GM12891 (cell line): Measurements from ENCODE around the gene NEURL1B.

ENCODE experiments used
- POU2F2 ChIP-seq: IDR thresholded peaks from 2 replicates; pipeline ENCODE4 v1.6.1; 2011; ENCODE audit warnings: low read depth, mild to moderate bottlenecking, control low read depth, low read length, moderate library complexity
- TAF1 ChIP-seq: IDR thresholded peaks from 2 replicates; pipeline ENCODE4 v1.6.1; 2011; ENCODE audit warnings: low read depth, low read length, control low read depth

- TF ChIP-seq TAF1 (no peak), POU2F2 (no peak)
Measured at GRCh38 chr5:172688349-172689217, 47.5 kb downstream of the NEURL1B start.
